Panc1 (cell line): ENCODE data around the gene SDK1. TPM values are rescaled to one million over a fixed set of nuclear protein-coding genes. Genes with fewer than 3 reads are reported as not detected.

Experiments
- ATAC-seq: fragments of 200-7000 bp; cut with Tn5 transposase; 2 replicates; pipeline ENCODE4 v1.9.1; 2020; ENCODE audit warnings: mild to moderate bottlenecking, moderate library complexity
- BruUV-seq: library from RNA; stranded (reverse); fragments of 400-500 nt; replicated peaks from 2 replicates; lab custom pipeline; 2021; lab: Mats Ljungman, UMichigan
- CTCF ChIA-PET: fragments of 300-600 bp; sonication (Branson Sonifier 250); formaldehyde crosslinking; loops from one replicate; lab custom pipeline; 2022; ENCODE audit warnings: antibody characterized with exemption; lab: Charles Lee
- POLR2A ChIA-PET: fragments of 300-600 bp; sonication (Branson Sonifier 250); formaldehyde crosslinking; loops from one replicate; lab custom pipeline; 2022; ENCODE audit warnings: antibody characterized with exemption; lab: Charles Lee
- DNase-seq: peaks from one replicate; pipeline ENCODE4 v3.0.0-alpha.2; 2010; ENCODE audit warnings: low read depth, low spot score
- H3K27ac ChIP-seq: 2 replicates; pipeline ENCODE4 v1.5.1; 2011; ENCODE audit warnings: mild to moderate bottlenecking, low read length, inconsistent platforms
- H3K27me3 ChIP-seq: fragments of 200-500 bp; sonication (Bioruptor generic); 2 replicates; pipeline ENCODE4 v1.6.0; 2014; ENCODE audit warnings: low read length, inconsistent platforms; ENCODE audit not compliant: control insufficient read depth, insufficient read depth
- H3K36me3 ChIP-seq: fragments of 200-500 bp; sonication (Bioruptor generic); 2 replicates; pipeline ENCODE4 v1.5.1; 2014; ENCODE audit warnings: inconsistent platforms, mild to moderate bottlenecking, low read length, moderate library complexity; ENCODE audit not compliant: control insufficient read depth, insufficient read depth
- H3K4me1 ChIP-seq: 2 replicates; pipeline ENCODE4 v1.5.1; 2011; ENCODE audit warnings: inconsistent platforms, mild to moderate bottlenecking, low read length, moderate library complexity; ENCODE audit not compliant: control insufficient read depth, insufficient read depth
- H3K4me3 ChIP-seq, 2 experiments: 2 replicates each; pipeline ENCODE4 v1.5.1; 2011 to 2012; ENCODE audit warnings: low read depth in 2 of 2, low read length in 2 of 2, mild to moderate bottlenecking in 2 of 2, inconsistent platforms in 1 of 2, moderate library complexity in 1 of 2
- H3K9me3 ChIP-seq: fragments of 200-500 bp; sonication (Bioruptor generic); 2 replicates; pipeline ENCODE4 v1.5.1; 2014; ENCODE audit warnings: low read depth, mild to moderate bottlenecking, inconsistent platforms, low read length, moderate library complexity; ENCODE audit not compliant: control insufficient read depth, insufficient read depth
- CTCF ChIP-seq: fragments of 450-650 bp; IDR thresholded peaks from 2 replicates; pipeline ENCODE4 v1.5.1; 2017; ENCODE audit warnings: mild to moderate bottlenecking
- POLR2AphosphoS5 ChIP-seq: IDR thresholded peaks from 2 replicates; pipeline ENCODE4 v1.6.1; 2012; ENCODE audit warnings: mild to moderate bottlenecking, low read depth, low read length, moderate library complexity
- REST ChIP-seq, 2 experiments: IDR thresholded peaks; 2 replicates each; pipeline ENCODE4 v1.6.1; 2011 to 2012; ENCODE audit warnings: low read depth in 2 of 2, control low read depth in 1 of 2, low read length in 1 of 2, mild to moderate bottlenecking in 1 of 2, moderate library complexity in 1 of 2; ENCODE audit not compliant: insufficient read depth in 1 of 2
- SIN3A ChIP-seq: IDR thresholded peaks from 2 replicates; pipeline ENCODE4 v1.6.1; 2012; ENCODE audit warnings: low read depth, mild to moderate bottlenecking, low read length, moderate library complexity, borderline replicate concordance; ENCODE audit not compliant: insufficient read depth
- TCF7L2 ChIP-seq: IDR thresholded peaks from 2 replicates; pipeline ENCODE4 v1.6.1; 2011; ENCODE audit warnings: mild to moderate bottlenecking, low read depth, low read length, inconsistent platforms
- in situ Hi-C: cut with HindIII; loops from 2 replicates; pipeline ENCODE4 v1.10.0; 2016; ENCODE audit warnings: low sequenced_read_pairs, low pct_unique_long_range_greater_than_20kb
- intact Hi-C: fragments of 100-400 bp; cut with micrococcal nuclease; formaldehyde crosslinking; loops from one replicate; pipeline ENCODE4 v1.10.0; 2022; ENCODE audit not compliant: unreplicated experiment
- total RNA-seq: library from RNA; stranded (reverse); gene quantifications from one replicate; pipeline ENCODE4 v1.2.1, GENCODE V29; 2021; ENCODE audit not compliant: unreplicated experiment

Gene SDK1
- total RNA-seq, 1 experiment from 2014 or later, result 47.4 TPM

GRCh38 chr7:3309140-3309539, 8.1 kb downstream of the SDK1 start:
- in situ Hi-C loops, result no loop called here
- Histone ChIP-seq H3K27me3 (no peaks in the 10 kb centered on the region), H3K4me1 (peaks cover 58% of the 10 kb centered on the region), H3K36me3 (no peaks in the 10 kb centered on the region), H3K4me3 (no peak overlapping the region), H3K27ac (no peak overlapping the region; the same call in 1 of the 2 replicates), H3K9me3 (no peaks in the 10 kb centered on the region)
- intact Hi-C loops, result loop anchor here (10.0 kb wide), 2 partner anchors 126 to 586 kb away; no protein-coding TSS in a partner anchor
- ChIA-PET POLR2A (no interaction called here), CTCF (interaction anchor here (0.7 to 1.1 kb wide), 2 partner anchors 9 to 35 kb away, joined by 3 to 4 read pairs; no protein-coding TSS in a partner anchor)
- DNase-seq, result no peak
- no TSS peak for BruUV-seq
- no peak for ATAC-seq
- TF ChIP-seq POLR2AphosphoS5 (no peak), CTCF (no peak; the same call in 1 of the 2 replicates), TCF7L2 (no peak), SIN3A (no peak)

- CTCF ChIA-PET, result no interaction called here
- H3K27me3 ChIP-seq, result no peaks in the 10 kb centered on the region
- ATAC-seq (no peak), DNase-seq (no peak)
- no peaks in the 10 kb centered on the region for H3K9me3 ChIP-seq
- POLR2A ChIA-PET, result no interaction called here
- in situ Hi-C loops, result no loop called here
- TF ChIP-seq TCF7L2 (no peak), CTCF (no peak), POLR2AphosphoS5 (no peak), REST (IDR thresholded peaks at IDR 0.05; ENCODE audit: insufficient read depth in 1 of 2, low read depth in 2 of 2, low read length in 1 of 2) (no peak), SIN3A (no peak)
- H3K27ac ChIP-seq, result peak overlapping the region; percentile 32; the same call in 1 of the 2 replicates
- no peak overlapping the region for H3K4me3 ChIP-seq
- intact Hi-C loops, result loop anchor here (10.0 kb wide), 2 partner anchors 125 to 585 kb away; no protein-coding TSS in a partner anchor
- H3K36me3 ChIP-seq, result no peaks in the 10 kb centered on the region
- no TSS peak for BruUV-seq
- peaks cover 55% of the 10 kb centered on the region for H3K4me1 ChIP-seq
Observed at GRCh38 chr7:3309956-3310355, 8.9 kb downstream of the SDK1 start.
